Astrocyte of the cerebellum (primary cell): Measurements from ENCODE around the gene BROX.

Experiments
- DNase-seq: peaks from one replicate; pipeline ENCODE4 v3.0.0-alpha.2; 2011; ENCODE audit warnings: low read depth
- H3K4me3 ChIP-seq: 2 replicates; pipeline ENCODE4 v1.5.1; 2011; ENCODE audit warnings: mild to moderate bottlenecking, low read depth, low read length, moderate library complexity
- in situ Hi-C: cut with HindIII; loops from 2 replicates; pipeline ENCODE4 v1.10.0; 2017; ENCODE audit warnings: low sequenced_read_pairs
- TF ChIP-seq, protein P1 (sequence below): IDR thresholded peaks from 2 replicates; pipeline ENCODE4 v1.5.1; 2012; ENCODE audit warnings: low read length, low read depth, moderate library complexity, mild to moderate bottlenecking; ENCODE audit errors: missing control alignments

Gene BROX

DNA sequence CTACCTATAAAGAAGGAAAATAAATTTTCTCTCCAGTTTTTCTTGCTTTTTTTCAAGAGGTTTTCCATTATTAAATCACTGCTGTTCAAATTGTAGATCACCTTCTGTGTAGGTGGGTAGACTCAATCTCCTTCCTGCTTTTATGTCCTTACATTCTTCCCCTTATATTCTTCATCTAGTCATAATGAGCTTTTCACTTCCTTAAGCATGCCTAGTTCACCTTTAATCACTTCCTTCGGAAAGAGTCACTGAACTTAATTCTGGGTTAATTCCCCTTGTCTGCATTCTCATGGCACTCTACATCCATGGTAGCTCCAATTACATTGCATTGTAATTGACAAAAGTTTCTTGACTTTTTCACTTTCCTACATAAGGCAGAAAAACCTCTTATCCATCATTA lies 18.5 kb downstream of the BROX start:
- no peak overlapping the region for H3K4me3 ChIP-seq
- no peak for DNase-seq
- in situ Hi-C loops: no loop called here
- TF ChIP-seq, protein P1, sequence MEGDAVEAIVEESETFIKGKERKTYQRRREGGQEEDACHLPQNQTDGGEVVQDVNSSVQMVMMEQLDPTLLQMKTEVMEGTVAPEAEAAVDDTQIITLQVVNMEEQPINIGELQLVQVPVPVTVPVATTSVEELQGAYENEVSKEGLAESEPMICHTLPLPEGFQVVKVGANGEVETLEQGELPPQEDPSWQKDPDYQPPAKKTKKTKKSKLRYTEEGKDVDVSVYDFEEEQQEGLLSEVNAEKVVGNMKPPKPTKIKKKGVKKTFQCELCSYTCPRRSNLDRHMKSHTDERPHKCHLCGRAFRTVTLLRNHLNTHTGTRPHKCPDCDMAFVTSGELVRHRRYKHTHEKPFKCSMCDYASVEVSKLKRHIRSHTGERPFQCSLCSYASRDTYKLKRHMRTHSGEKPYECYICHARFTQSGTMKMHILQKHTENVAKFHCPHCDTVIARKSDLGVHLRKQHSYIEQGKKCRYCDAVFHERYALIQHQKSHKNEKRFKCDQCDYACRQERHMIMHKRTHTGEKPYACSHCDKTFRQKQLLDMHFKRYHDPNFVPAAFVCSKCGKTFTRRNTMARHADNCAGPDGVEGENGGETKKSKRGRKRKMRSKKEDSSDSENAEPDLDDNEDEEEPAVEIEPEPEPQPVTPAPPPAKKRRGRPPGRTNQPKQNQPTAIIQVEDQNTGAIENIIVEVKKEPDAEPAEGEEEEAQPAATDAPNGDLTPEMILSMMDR: no peak

DNA sequence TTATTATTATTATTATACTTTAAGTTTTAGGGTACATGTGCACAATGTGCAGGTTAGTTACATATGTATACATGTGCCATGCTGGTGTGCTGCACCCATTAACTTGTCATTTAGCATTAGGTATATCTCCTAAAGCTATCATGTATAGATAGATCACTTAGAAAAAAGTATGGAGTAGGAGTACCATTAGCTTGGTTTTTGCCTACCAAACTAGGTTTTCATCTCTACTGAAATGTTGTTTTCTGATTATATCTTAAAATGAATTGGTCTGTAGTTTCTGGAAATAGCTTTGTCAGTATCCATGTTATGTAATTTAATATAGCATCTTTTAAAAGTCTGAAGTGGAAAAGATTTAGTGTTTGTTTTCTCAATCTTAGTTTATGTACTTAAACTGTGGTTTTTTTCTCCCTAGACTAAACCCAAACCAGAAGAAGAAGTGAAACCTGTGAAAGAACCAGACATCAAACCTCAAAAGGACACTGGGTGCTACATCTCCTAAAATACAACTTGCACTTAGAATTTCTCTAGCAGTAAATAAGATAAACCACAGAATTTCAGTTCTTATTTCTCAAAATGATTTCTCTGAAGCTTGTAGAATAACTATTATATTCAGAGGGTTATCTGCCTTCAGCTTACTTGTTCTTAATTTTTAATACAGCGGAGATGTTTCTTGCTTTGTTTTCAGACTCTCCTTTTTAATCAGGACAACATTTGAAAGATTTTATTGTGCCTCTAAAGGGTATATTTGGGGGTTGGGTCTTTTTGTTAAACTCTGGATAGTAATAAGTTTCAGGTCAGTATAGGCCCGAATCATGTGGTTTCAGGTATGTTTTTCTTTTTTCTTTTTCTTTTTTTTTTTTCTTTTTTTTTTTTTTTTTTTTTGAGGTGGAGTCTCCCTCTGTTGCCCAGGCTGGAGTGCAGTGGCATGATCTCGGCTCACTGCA lies 20.1 kb downstream of the BROX start:
- no peak overlapping the region for H3K4me3 ChIP-seq
- TF ChIP-seq, protein P1: no peak
- DNase-seq: no peak
- in situ Hi-C loops: no loop called here

GRCh38 chr1:222734740-222735139 lies 22.4 kb downstream of the BROX start:
- no peak overlapping the region for H3K4me3 ChIP-seq
- TF ChIP-seq, protein P1: no peak
- in situ Hi-C loops: loop anchor here (5.0 kb wide), 1 partner anchor 43 kb away; no protein-coding TSS in a partner anchor

DNA sequence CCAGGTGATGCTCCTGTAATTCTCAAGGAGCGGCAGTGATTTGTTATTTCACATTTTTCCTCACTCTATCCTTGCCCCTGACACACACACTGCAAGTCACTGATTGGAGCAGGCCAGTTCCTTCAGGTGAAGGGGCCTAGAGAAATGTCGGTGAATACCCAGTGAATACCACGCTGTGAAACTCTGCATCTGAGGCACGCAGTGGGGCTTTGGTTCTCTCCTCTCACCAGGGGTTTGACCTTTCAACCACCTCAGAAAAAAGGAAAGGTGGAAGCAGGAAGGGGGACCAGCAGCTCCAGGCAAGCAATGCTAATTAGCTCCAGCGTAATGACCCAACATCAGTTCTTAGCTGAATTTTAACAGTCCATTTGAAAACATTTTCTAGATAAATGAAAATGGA lies 24.1 kb downstream of the BROX start:
- no peak overlapping the region for H3K4me3 ChIP-seq
- DNase-seq: no peak
- in situ Hi-C loops: loop anchor here (5.0 kb wide), 1 partner anchor 41 kb away; no protein-coding TSS in a partner anchor
- TF ChIP-seq, protein P1: no peak

More at GRCh38 chr1:222734740-222735139, 22.4 kb downstream of the BROX start:
- no peak for DNase-seq

- TF ChIP-seq, protein P1: no peak
- in situ Hi-C loops: loop anchor here (5.0 kb wide), 1 partner anchor 40 kb away; no protein-coding TSS in a partner anchor
- no peak for DNase-seq
These were observed 24.6 kb downstream of the BROX start, which contains the start of gene FAM177B for GRCh38 chr1:222736972-222737371. FAM177B (plus strand) TSS chr1:222737202; CDS start chr1:222746546, 9,344 bp downstream.

DNA sequence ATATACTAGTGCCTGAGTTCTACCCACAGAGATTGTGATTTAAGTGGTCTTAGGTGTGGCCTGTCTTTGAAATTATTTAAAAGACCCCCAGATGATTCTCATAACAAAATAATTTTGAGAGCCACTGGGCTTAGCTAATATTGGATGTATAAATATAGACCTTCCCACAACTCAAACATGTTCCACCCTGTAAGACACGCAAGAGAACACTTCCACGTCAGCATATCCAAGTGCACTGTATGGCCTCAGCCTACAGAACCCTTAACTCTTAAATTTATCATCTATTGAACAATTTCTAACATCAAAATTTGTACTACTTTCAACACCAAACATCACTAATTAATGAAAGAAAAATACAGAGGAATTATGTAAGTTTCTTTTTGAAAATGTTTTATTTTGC lies 27.1 kb downstream of the BROX start:
- no peak overlapping the region for H3K4me3 ChIP-seq
- DNase-seq: no peak
- TF ChIP-seq, protein P1: no peak
- in situ Hi-C loops: loop anchor here (5.0 kb wide), 1 partner anchor 38 kb away; no protein-coding TSS in a partner anchor

More at GRCh38 chr1:222736972-222737371, 24.6 kb downstream of the BROX start, which contains the start of gene FAM177B:
- H3K4me3 ChIP-seq: no peak within 1 kb of the TSS
